Spleen (tissue), 11 donors: Measurements from ENCODE around the gene NAGS. TPM values are rescaled to one million over a fixed set of nuclear protein-coding genes. Genes with fewer than 3 reads are reported as not detected.

Experiments used
- DNase-seq: peaks from one replicate; pipeline ENCODE4 v3.0.0-alpha.2; 2020
- H3K27ac ChIP-seq, 8 donors: fragments of 200-600 bp; sonication (generic) in 7 of 8; 1 replicate in 4 of 8; 2 replicates in 4 of 8; pipeline versions ENCODE4 v1.5.0 to v1.8.0; 2016 to 2021; ENCODE audit warnings: inconsistent platforms in 4 of 8, mild to moderate bottlenecking in 4 of 8, moderate library complexity in 1 of 8
- H3K27me3 ChIP-seq, 7 donors: fragments of 200-600 bp; sonication (generic) in 6 of 7; replicated peaks in 1 of 7; 1 replicate in 4 of 7; 2 replicates in 3 of 7; pipeline versions ENCODE4 v1.5.0 to v1.8.0; 2016 to 2021; ENCODE audit warnings: inconsistent platforms in 3 of 7, mild to moderate bottlenecking in 1 of 7
- H3K36me3 ChIP-seq, 6 donors: fragments of 200-600 bp; sonication (generic) in 5 of 6; 1 replicate in 4 of 6; 2 replicates in 2 of 6; pipeline versions ENCODE4 v1.5.0 to v1.8.0; 2016 to 2021; ENCODE audit warnings: inconsistent platforms in 2 of 6
- H3K4me1 ChIP-seq, 6 donors: fragments of 200-600 bp; sonication (generic) in 5 of 6; 1 replicate in 3 of 6; 2 replicates in 3 of 6; pipeline versions ENCODE4 v1.5.0 to v1.8.0; 2016 to 2021; ENCODE audit warnings: inconsistent platforms in 3 of 6
- H3K4me3 ChIP-seq, 8 donors: fragments of 200-600 bp; sonication (generic) in 7 of 8; 1 replicate in 4 of 8; 2 replicates in 4 of 8; pipeline versions ENCODE4 v1.5.0 to v1.8.0; 2016 to 2021; ENCODE audit warnings: inconsistent platforms in 4 of 8, mild to moderate bottlenecking in 4 of 8, moderate library complexity in 2 of 8
- H3K9me3 ChIP-seq, 8 donors: fragments of 200-600 bp; sonication (generic) in 7 of 8; 1 replicate in 4 of 8; 2 replicates in 4 of 8; pipeline versions ENCODE4 v1.5.0 to v1.8.0; 2016 to 2021; ENCODE audit warnings: inconsistent platforms in 4 of 8
- POLR2A ChIP-seq, 3 donors: fragments of 450-650 bp; IDR thresholded peaks; one replicate each; pipeline ENCODE4 v1.5.1; 2017; ENCODE audit warnings: antibody characterized with exemption in 3 of 3, mild to moderate bottlenecking in 1 of 3
- POLR2AphosphoS5 ChIP-seq, 3 donors: sonication (generic); formaldehyde crosslinking; IDR thresholded peaks; one replicate each; pipeline ENCODE4 v1.5.1; 2017; ENCODE audit warnings: antibody characterized with exemption in 3 of 3
- WGBS, 5 donors: extraction: QIAGEN DNeasy Blood & Tissue Kit in 3 of 5; methylation state at CpG; one replicate each; pipeline versions ENCODE4 v1.1.5 to v1.1.7; 2013 to 2018; 5-methylcytosine and 5-hydroxymethylcytosine counted together
- intact Hi-C: fragments of 100-400 bp; cut with DNase I; formaldehyde crosslinking; loops from one replicate; pipeline ENCODE4 v1.15.0; 2023; ENCODE audit warnings: low total_unique reads
- polyA plus RNA-seq, 3 donors: library from polyadenylated mRNA; stranded (reverse); fragments of 200-250 nt; gene quantifications; one replicate each; pipeline ENCODE4 v1.2.1, GENCODE V29; 2013
- total RNA-seq, 7 donors: library from RNA; depleted of rRNA in 3 of 7; stranded (reverse); fragments of >200 nt in 3 of 7; fragmentation: NEBNext Ultra II Directional in 4 of 7; extraction: Animal tissue kit (Norgen Biotek cat#: 25700) in 4 of 7; gene quantifications; one replicate each; pipeline versions ENCODE4 v1.1.0 to v1.2.1, GENCODE V29; 2016 to 2021
- TF ChIP-seq, protein P1 (sequence below), 11 experiments: fragments of 200-600 bp in 7 of 11; fragments of 450-650 bp in 4 of 11; sonication (generic) in 4 of 11; IDR thresholded peaks in 8 of 11; conservative IDR thresholded peaks in 3 of 11; 1 replicate in 7 of 11; 2 replicates in 4 of 11; pipeline versions ENCODE4 v1.4.0 to v1.8.0; 2016 to 2021; ENCODE audit warnings: antibody characterized with exemption in 11 of 11, inconsistent platforms in 4 of 11, mild to moderate bottlenecking in 1 of 11
- donor health status: healthy with polysubstance abuse.
- donor health status: DM: no; HTN: no; CAD: no; lungs with moderate emphysema.
- donor health status: DM: no; HTN: no; CAD: no.
- donor health status: Bipolar disorder and iron deficiency.
- donor health status: healthy.
- donor health status: DM: no; HTN: no; CAD: no.
- donor health status: DM: yes; HTN: yes; CAD: no.

NAGS gene
- total and polyA plus RNA-seq, 10 donors, result 0.39 to 1.8 (median 0.91) TPM

DNA sequence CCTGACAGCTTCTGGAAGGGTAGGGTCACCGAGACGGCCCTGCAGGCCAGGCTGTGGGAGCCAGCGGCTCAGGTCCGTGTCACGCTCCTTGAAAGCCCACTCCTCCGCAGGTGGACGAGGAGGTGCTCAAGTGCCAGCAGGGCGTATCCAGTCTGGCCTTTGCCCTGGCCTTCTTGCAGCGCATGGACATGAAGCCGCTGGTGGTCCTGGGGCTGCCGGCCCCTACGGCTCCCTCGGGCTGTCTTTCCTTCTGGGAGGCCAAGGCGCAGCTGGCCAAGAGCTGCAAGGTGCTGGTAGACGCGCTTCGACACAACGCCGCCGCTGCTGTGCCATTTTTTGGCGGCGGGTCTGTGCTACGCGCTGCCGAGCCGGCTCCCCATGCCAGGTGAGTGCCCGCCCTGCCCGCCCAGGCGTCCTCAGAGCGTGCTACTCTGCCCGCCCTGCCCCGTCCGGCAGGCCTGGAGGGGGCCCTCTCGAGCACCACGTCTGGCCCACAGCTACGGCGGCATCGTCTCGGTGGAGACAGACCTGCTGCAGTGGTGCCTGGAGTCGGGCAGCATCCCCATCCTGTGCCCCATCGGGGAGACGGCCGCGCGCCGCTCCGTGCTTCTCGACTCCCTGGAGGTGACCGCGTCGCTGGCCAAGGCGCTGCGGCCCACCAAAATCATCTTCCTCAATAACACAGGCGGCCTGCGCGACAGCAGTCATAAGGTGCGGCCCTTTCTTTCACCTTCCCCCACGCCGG, 1.3 kb downstream of the NAGS start:
- Histone ChIP-seq H3K36me3 (peaks cover 0 to 14% (median 2%) of the 10 kb centered on the region in 6 donors), H3K4me3 (peak overlapping the region; percentile 45 to 76 (median 61)), H3K4me1 (peaks cover 29 to 48% (median 41%) of the 10 kb centered on the region in 6 donors), H3K9me3 (no peaks in the 10 kb centered on the region), H3K27me3 (peaks cover 8 to 68% (median 28%) of the 10 kb centered on the region in 7 donors), H3K27ac (peak overlapping the region in 4 of 8 donors; percentile 51 to 80 (median 76))
- TF ChIP-seq, protein P1, sequence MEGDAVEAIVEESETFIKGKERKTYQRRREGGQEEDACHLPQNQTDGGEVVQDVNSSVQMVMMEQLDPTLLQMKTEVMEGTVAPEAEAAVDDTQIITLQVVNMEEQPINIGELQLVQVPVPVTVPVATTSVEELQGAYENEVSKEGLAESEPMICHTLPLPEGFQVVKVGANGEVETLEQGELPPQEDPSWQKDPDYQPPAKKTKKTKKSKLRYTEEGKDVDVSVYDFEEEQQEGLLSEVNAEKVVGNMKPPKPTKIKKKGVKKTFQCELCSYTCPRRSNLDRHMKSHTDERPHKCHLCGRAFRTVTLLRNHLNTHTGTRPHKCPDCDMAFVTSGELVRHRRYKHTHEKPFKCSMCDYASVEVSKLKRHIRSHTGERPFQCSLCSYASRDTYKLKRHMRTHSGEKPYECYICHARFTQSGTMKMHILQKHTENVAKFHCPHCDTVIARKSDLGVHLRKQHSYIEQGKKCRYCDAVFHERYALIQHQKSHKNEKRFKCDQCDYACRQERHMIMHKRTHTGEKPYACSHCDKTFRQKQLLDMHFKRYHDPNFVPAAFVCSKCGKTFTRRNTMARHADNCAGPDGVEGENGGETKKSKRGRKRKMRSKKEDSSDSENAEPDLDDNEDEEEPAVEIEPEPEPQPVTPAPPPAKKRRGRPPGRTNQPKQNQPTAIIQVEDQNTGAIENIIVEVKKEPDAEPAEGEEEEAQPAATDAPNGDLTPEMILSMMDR (IDR thresholded peaks at IDR 0.05 in 8 of 11, conservative IDR thresholded peaks at IDR 0.05 in 3 of 11), result peak in 5 of 11 experiments; percentile 8 to 45 (median 39)
- TF ChIP-seq POLR2AphosphoS5 (IDR thresholded peaks at IDR 0.05), result peak in 1 of 3 donors; percentile 47
- TF ChIP-seq POLR2A (IDR thresholded peaks at IDR 0.05), result no peak
- intact Hi-C loops, result no loop called here
- 3 to 8% (median 4%) methylated on average over 13 to 59 of the region's 59 CpGs for WGBS, 5 donors
- DNase-seq, result peak; percentile 89

GRCh38 chr17:44006272-44006597, 1.8 kb downstream of the NAGS start:
- peak overlapping the region in 6 of 8 donors; percentile 30 to 80 (median 64) for H3K27ac ChIP-seq
- WGBS, 5 donors, result 1 to 3% (median 2%) methylated on average over 18 to 21 of the region's 21 CpGs
- TF ChIP-seq POLR2AphosphoS5 (IDR thresholded peaks at IDR 0.05), result no peak
- no peak for TF ChIP-seq POLR2A (IDR thresholded peaks at IDR 0.05)
- TF ChIP-seq, protein P1 (IDR thresholded peaks at IDR 0.05 in 8 of 11, conservative IDR thresholded peaks at IDR 0.05 in 3 of 11), result no peak

GRCh38 chr17:44006598-44007345, 2.4 kb downstream of the NAGS start:
- Histone ChIP-seq H3K27ac (peak overlapping the region in 7 of 8 donors; percentile 22 to 80 (median 65)), H3K27me3 (peaks cover 8 to 59% (median 28%) of the 10 kb centered on the region in 7 donors), H3K4me3 (peak overlapping the region; percentile 53 to 78 (median 63)), H3K36me3 (peaks cover 0 to 24% (median 5%) of the 10 kb centered on the region in 6 donors), H3K4me1 (peaks cover 29 to 48% (median 41%) of the 10 kb centered on the region in 6 donors), H3K9me3 (no peaks in the 10 kb centered on the region)
- TF ChIP-seq POLR2A (IDR thresholded peaks at IDR 0.05) (no peak), POLR2AphosphoS5 (IDR thresholded peaks at IDR 0.05) (peak; percentile 39 to 74 (median 53))
- TF ChIP-seq, protein P1 (IDR thresholded peaks at IDR 0.05 in 8 of 11, conservative IDR thresholded peaks at IDR 0.05 in 3 of 11), result peak in 8 of 11 experiments; percentile 19 to 54 (median 43)
- peak; percentile 99 for DNase-seq
- 0 to 2% (median 1%) methylated on average over 30 to 40 of the region's 40 CpGs for WGBS, 5 donors
- intact Hi-C loops, result no loop called here

More at GRCh38 chr17:44006272-44006597, 1.8 kb downstream of the NAGS start:
- intact Hi-C loops, result no loop called here
- peaks cover 0 to 19% (median 3%) of the 10 kb centered on the region in 6 donors for H3K36me3 ChIP-seq
- H3K4me3 ChIP-seq, result peak overlapping the region; percentile 45 to 76 (median 61)
- peaks cover 8 to 65% (median 28%) of the 10 kb centered on the region in 7 donors for H3K27me3 ChIP-seq
- DNase-seq, result no peak
- peaks cover 29 to 48% (median 41%) of the 10 kb centered on the region in 6 donors for H3K4me1 ChIP-seq
- H3K9me3 ChIP-seq, result no peaks in the 10 kb centered on the region
